ENCODE measurements around the gene LRRC10B.

Gene LRRC10B

GRCh38 chr11:61509043-61510029 is 787 bp downstream of the LRRC10B start:
- peak; percentile 57 for DNase-seq (ENCODE audit: low spot score)

- no peak for DNase-seq (ENCODE audit: low spot score)
Observed at GRCh38 chr11:61510166-61510919, 1.8 kb downstream of the LRRC10B start.

- no peak for DNase-seq (ENCODE audit: low spot score)
Observed at GRCh38 chr11:61510974-61511373, 2.4 kb downstream of the LRRC10B start.

GRCh38 chr11:61511383-61511782 is 2.8 kb downstream of the LRRC10B start:
- DNase-seq (ENCODE audit: low spot score): no peak

- DNase-seq (ENCODE audit: low spot score): no peak
Observed at GRCh38 chr11:61512435-61512834, 3.9 kb downstream of the LRRC10B start.

- no peak for DNase-seq (ENCODE audit: low spot score)
Observed at GRCh38 chr11:61513143-61513765, 4.7 kb downstream of the LRRC10B start.

- DNase-seq (ENCODE audit: low spot score): no peak
Observed at GRCh38 chr11:61514050-61514917, 5.7 kb downstream of the LRRC10B start.

GRCh38 chr11:61515686-61516085 is 7.1 kb downstream of the LRRC10B start:
- DNase-seq (ENCODE audit: low spot score): no peak

GRCh38 chr11:61516191-61516590 is 7.6 kb downstream of the LRRC10B start:
- DNase-seq (ENCODE audit: low spot score): no peak

GRCh38 chr11:61516675-61517572 is 8.4 kb downstream of the LRRC10B start:
- DNase-seq (ENCODE audit: low spot score): no peak

GRCh38 chr11:61518032-61518795 is 9.7 kb downstream of the LRRC10B start:
- DNase-seq (ENCODE audit: low spot score): no peak

GRCh38 chr11:61522881-61523280 is 14.3 kb downstream of the LRRC10B start:
- DNase-seq (ENCODE audit: low spot score): no peak

GRCh38 chr11:61524446-61524845 is 15.9 kb downstream of the LRRC10B start:
- no peak for DNase-seq (ENCODE audit: low spot score)

- DNase-seq (ENCODE audit: low spot score): no peak
Observed at GRCh38 chr11:61524963-61525587, 16.5 kb downstream of the LRRC10B start.

GRCh38 chr11:61526229-61526628 is 17.7 kb downstream of the LRRC10B start:
- DNase-seq (ENCODE audit: low spot score): no peak

- no peak for DNase-seq (ENCODE audit: low spot score)
Observed at GRCh38 chr11:61526956-61527731, 18.6 kb downstream of the LRRC10B start.

- no peak for DNase-seq (ENCODE audit: low spot score)
Observed at GRCh38 chr11:61528114-61528513, 19.6 kb downstream of the LRRC10B start.

GRCh38 chr11:61529537-61530225 is 21.1 kb downstream of the LRRC10B start:
- no peak for DNase-seq (ENCODE audit: low spot score)

All from Ammon's horn (tissue), 1 donor.